SK-MEL-5 (cell line): ENCODE results near the gene RIPOR2. TPM values are rescaled to one million over a fixed set of nuclear protein-coding genes. Genes with fewer than 3 reads are reported as not detected.
"Not testable (repeated sequence)": the region's sequence is repeated elsewhere in the genome, so short reads cannot be mapped to it uniquely, and the experiment has no call there.

Experiments
- DNase-seq: peaks from one replicate; pipeline ENCODE4 v3.0.0-alpha.2; 2016; ENCODE audit warnings: low read depth, low spot score
- in situ Hi-C: cut with HindIII; loops from 2 replicates; pipeline ENCODE4 v1.10.0; 2016; ENCODE audit warnings: low sequenced_read_pairs, high pct_unique_total_duplicates, low pct_unique_long_range_greater_than_20kb
- total RNA-seq: library from RNA; depleted of rRNA; stranded (reverse); fragments of >200 nt; shearing (Covaris generic); gene quantifications from 2 replicates; pipeline ENCODE4 v1.2.3, GENCODE V29; 2014

The RIPOR2 gene
- total RNA-seq, 1 experiment from 2014 or later: 7.4 TPM

DNA sequence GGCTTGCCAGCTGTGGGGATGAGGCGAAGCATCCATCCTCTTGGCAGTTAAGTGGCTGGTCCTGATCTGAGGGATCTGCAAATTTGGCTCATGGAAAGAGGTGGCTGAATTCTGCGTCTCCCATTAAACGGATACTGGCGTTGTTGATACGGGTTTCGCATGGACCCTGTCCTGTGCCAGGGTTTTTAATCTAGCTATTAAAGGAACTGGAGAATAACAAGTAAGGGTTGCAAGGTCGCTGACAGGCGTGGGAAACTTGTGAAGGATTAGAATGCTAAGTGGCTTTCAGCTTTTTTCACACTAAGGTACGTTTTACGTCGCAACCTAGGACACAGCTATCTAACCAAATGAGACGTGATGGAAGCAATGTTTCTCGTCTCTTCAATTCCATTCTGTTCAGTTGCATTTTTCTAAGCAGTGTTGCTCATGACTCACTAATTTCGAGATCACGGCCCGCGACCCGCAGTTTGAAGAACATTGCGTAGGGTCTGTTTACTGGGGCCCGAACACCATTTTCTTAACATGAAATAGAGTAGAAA lies 160.2 kb downstream of the RIPOR2 start:
- in situ Hi-C loops: no loop called here
- no peak for DNase-seq

DNA sequence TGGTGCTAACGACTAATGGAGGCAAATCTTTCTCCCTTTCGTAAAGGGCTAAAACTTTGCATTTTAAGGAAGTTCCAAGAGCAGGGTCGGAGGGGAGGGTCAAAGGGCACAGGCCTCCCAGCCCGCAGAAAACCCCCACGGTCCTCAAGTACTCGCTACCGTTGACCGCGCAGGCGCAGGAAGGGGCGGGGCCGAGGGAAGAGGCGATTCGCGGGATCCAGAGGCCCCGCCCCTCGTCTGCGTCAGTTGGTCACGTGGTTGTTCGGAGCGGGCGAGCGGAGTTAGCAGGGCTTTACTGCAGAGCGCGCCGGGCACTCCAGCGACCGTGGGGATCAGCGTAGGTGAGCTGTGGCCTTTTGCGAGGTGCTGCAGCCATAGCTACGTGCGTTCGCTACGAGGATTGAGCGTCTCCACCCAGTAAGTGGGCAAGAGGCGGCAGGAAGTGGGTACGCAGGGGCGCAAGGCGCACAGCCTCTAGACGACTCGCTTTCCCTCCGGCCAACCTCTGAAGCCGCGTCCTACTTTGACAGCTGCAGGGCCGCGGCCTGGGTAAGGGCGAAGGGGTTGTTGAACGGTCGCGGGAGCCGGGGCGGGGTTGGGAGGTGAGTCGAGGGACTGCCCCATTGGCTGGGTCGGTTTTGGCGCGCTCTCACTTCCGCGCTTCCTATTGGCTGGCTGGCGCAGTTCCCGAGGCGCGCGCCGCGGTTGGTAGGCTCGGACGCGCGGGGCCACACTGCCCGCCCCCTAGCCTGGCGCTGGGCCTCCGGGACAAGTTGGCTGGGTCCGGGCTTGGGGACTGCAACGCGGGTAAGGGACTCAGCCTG lies 160.9 kb downstream of the RIPOR2 start, which contains the start of gene GMNN:
TSS of gene GMNN (plus strand) at position 242 of the 824 bp plus-strand sequence. CDS start 2,310 bp downstream, outside the sequence.
- in situ Hi-C loops: no loop called here
- peak; percentile 96 for DNase-seq

DNA sequence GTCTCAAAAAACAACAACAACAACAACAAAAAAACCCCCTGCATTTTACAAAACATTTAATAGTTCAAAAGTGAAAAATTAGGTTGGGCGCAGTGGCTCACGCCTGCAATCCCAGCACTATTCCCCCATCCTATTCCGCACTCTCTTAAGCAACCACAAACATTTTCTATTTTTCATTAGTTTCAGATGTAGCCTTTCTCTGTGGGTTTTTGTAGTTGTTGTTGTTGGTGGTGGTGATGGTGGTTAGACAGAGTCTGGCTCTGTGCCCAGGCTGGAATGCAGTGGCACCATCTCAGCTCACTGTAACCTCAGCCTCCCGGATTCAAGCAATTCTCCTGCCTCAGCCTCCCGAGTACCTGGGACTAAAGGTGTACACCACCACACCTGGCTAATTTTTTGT lies 167.4 kb downstream of the RIPOR2 start:
- in situ Hi-C loops: no loop called here

GRCh38 chr6:24766680-24767462 lies 168.9 kb downstream of the RIPOR2 start:
- in situ Hi-C loops: no loop called here
- peak; percentile 66 for DNase-seq

More for the DNA sequence above, 167.4 kb downstream of the RIPOR2 start:
- DNase-seq: no peak

- DNase-seq, in situ Hi-C loops: not testable (repeated sequence)
Observed at GRCh38 chr6:24765968-24766367, 169.8 kb downstream of the RIPOR2 start.

DNA sequence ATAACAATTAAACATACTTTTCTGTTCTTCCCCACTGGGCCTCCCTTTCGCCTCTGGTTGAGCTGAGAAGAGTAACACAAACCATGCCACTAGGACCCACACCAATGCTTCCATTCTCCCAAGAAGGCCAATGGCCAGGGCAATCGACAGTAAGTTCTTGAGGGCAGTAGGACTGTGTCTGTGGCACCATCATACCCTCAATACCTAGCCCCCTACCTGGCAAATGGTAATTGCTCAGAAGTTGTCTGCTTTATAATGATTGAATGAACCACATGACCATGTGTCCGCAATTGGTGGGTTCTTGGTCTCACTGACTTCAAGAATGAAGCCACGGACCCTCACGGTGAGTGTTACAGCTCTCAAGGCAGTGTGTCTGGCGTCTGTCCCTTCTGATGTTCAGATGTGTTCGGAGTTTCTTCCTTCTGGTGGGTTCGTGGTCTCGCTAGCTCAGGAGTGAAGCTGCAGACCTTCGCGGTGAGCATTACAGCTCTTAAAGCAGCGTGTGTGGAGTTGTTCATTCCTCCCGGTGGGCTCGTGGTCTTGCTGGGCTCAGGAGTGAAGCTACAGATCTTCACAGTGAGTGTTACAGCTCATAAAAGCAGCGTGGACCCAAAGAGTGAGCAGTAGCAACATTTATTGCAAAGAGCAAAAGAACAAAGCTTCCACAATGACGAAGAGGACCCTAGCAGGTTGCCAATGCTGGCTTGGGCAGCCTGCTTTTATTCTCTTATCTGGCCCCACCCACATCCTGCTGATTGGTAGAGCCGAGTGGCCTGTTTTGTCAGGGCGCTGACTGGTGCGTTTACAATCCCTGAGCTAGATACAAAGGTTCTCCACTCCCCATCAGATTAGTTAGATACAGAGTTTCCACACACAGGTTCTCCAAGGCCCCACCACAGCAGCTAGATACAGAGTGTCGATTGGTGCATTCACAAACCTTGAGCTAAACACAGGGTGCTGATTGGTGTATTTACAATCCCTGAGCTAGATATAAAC lies 170.6 kb downstream of the RIPOR2 start:
- in situ Hi-C loops, DNase-seq: not testable (repeated sequence)

- in situ Hi-C loops: no loop called here
- DNase-seq: no peak
Observed at GRCh38 chr6:24763578-24763977, 172.2 kb downstream of the RIPOR2 start.

- in situ Hi-C loops: no loop called here
- no peak for DNase-seq
Observed at GRCh38 chr6:24761851-24762250, 173.9 kb downstream of the RIPOR2 start.

- DNase-seq: peak; percentile 48
- in situ Hi-C loops: no loop called here
Observed at GRCh38 chr6:24761193-24761835, 174.4 kb downstream of the RIPOR2 start.

GRCh38 chr6:24760210-24760609 lies 175.6 kb downstream of the RIPOR2 start:
- no peak for DNase-seq
- in situ Hi-C loops: no loop called here

- no peak for DNase-seq
- in situ Hi-C loops: no loop called here
Observed at GRCh38 chr6:24759718-24760117, 176.0 kb downstream of the RIPOR2 start.

- no peak for DNase-seq
- in situ Hi-C loops: no loop called here
Observed at GRCh38 chr6:24757611-24758010, 178.1 kb downstream of the RIPOR2 start.

DNA sequence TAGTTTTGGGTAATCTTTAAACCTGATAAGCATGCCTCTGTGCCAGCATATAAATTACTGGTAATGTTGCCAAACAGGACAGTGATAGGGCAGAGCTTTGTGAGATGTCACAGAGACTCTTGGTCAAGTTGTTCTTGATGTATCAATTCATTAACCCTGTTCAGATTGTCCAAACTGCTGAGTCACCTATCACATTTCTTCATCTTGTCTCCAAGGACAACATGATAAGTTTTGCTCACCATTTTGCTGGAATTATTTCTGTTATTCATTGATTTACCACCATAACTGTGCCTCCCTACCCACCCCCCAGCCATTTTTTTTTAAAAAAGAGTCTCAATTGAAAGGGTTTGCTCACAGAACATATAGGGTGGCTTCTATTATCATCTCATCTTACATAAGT lies 180.5 kb downstream of the RIPOR2 start:
- in situ Hi-C loops: no loop called here
- no peak for DNase-seq

GRCh38 chr6:24754378-24754777 lies 181.4 kb downstream of the RIPOR2 start:
- DNase-seq, in situ Hi-C loops: not testable (repeated sequence)
